HG03521 (cell line): Measurements from ENCODE around the gene COPS7A.

Experiments
- ATAC-seq: cut with Tn5 transposase; IDR thresholded peaks from one replicate; pipeline ENCODE4 v1.9.1; 2021; ENCODE audit warnings: mild to moderate bottlenecking, moderate library complexity; ENCODE audit not compliant: unreplicated experiment

Gene COPS7A

GRCh38 chr12:6723607-6724408 lies at the start of gene COPS7A:
COPS7A (plus strand) TSS chr12:6724046; CDS start chr12:6724657, 611 bp downstream.
- ATAC-seq: peak; percentile 96

GRCh38 chr12:6676962-6677361 lies 46.9 kb upstream of the COPS7A start:
- ATAC-seq: no peak

- ATAC-seq: no peak
These were observed 39.2 kb upstream of the COPS7A start for GRCh38 chr12:6684609-6685008.

GRCh38 chr12:6685814-6686213 lies 38.0 kb upstream of the COPS7A start:
- no peak for ATAC-seq

- ATAC-seq: no peak
These were observed 35.3 kb upstream of the COPS7A start for GRCh38 chr12:6688543-6688998.

GRCh38 chr12:6688999-6689882 lies 34.6 kb upstream of the COPS7A start, which contains the start of gene ZNF384:
ZNF384 (minus strand) TSS chr12:6689375; CDS start chr12:6679520, 9,855 bp downstream.
- peak; percentile 78 for ATAC-seq

GRCh38 chr12:6691473-6691872 lies 32.4 kb upstream of the COPS7A start:
- no peak for ATAC-seq

- ATAC-seq: no peak
These were observed 31.0 kb upstream of the COPS7A start for GRCh38 chr12:6692888-6693287.

- no peak for ATAC-seq
These were observed 30.0 kb upstream of the COPS7A start for GRCh38 chr12:6693832-6694355.

GRCh38 chr12:6694701-6695100 lies 29.1 kb upstream of the COPS7A start:
- ATAC-seq: no peak

GRCh38 chr12:6695313-6696045 lies 28.4 kb upstream of the COPS7A start:
- ATAC-seq: no peak

- no peak for ATAC-seq
These were observed 26.9 kb upstream of the COPS7A start for GRCh38 chr12:6696690-6697583.

- ATAC-seq: no peak
These were observed 26.1 kb upstream of the COPS7A start for GRCh38 chr12:6697584-6698351.

- no peak for ATAC-seq
These were observed 25.3 kb upstream of the COPS7A start for GRCh38 chr12:6698352-6699046.

GRCh38 chr12:6699259-6699988 lies 24.4 kb upstream of the COPS7A start:
- ATAC-seq: no peak

- no peak for ATAC-seq
These were observed 23.7 kb upstream of the COPS7A start for GRCh38 chr12:6699989-6700645.

GRCh38 chr12:6700646-6701051 lies 23.2 kb upstream of the COPS7A start, which contains the start of gene PIANP:
PIANP (minus strand) TSS chr12:6700815; CDS start chr12:6698061, 2,754 bp downstream.
- ATAC-seq: no peak
